Prostate gland (tissue), 2 donors: ENCODE results near the gene AMPH. TPM values are rescaled to one million over a fixed set of nuclear protein-coding genes. Genes with fewer than 3 reads are reported as not detected.

ENCODE experiments used
- DNase-seq: peaks from one replicate; pipeline ENCODE4 v3.0.0-alpha.2; 2019; ENCODE audit warnings: low spot score
- H3K27ac ChIP-seq, 2 donors: fragments of 200-600 bp; sonication (generic); 2 replicates each; pipeline ENCODE4 v1.5.1; 2017 to 2019
- H3K27me3 ChIP-seq: fragments of 200-600 bp; sonication (generic); replicated peaks from 2 replicates; pipeline ENCODE4 v1.5.1; 2019; ENCODE audit not compliant: insufficient read depth
- H3K36me3 ChIP-seq, 2 donors: fragments of 200-600 bp; sonication (generic); 1 replicate in 1 of 2; 2 replicates in 1 of 2; pipeline versions ENCODE4 v1.5.1 to v1.8.1; 2017 to 2019
- H3K4me1 ChIP-seq: fragments of 200-600 bp; sonication (generic); replicated peaks from 2 replicates; pipeline ENCODE4 v1.5.1; 2019
- H3K4me3 ChIP-seq, 2 donors: fragments of 200-600 bp; sonication (generic); 2 replicates each; pipeline ENCODE4 v1.5.1; 2017 to 2019
- H3K9me3 ChIP-seq: fragments of 200-600 bp; sonication (generic); 2 replicates; pipeline ENCODE4 v1.5.1; 2017
- POLR2A ChIP-seq: fragments of 450-650 bp; IDR thresholded peaks from one replicate; pipeline ENCODE4 v1.6.1; 2016; ENCODE audit warnings: antibody characterized with exemption, mild to moderate bottlenecking
- POLR2AphosphoS5 ChIP-seq: sonication (generic); formaldehyde crosslinking; IDR thresholded peaks from one replicate; pipeline ENCODE4 v1.6.1; 2017; ENCODE audit warnings: antibody characterized with exemption
- WGBS: methylation state at CpG from one replicate; pipeline ENCODE4 v1.1.5; 2018; 5-methylcytosine and 5-hydroxymethylcytosine counted together
- intact Hi-C: fragments of 100-400 bp; cut with DNase I; formaldehyde crosslinking; loops from one replicate; pipeline ENCODE4 v1.14.2; 2022
- total RNA-seq, 2 donors: library from RNA; depleted of rRNA; stranded (reverse); fragments of >200 nt; gene quantifications; one replicate each; pipeline ENCODE4 v1.1.0, GENCODE V29; 2016
- TF ChIP-seq, protein P1 (sequence below), 4 experiments: fragments of 200-600 bp in 2 of 4; fragments of 450-650 bp in 2 of 4; sonication (generic) in 2 of 4; IDR thresholded peaks; 1 replicate in 3 of 4; 2 replicates in 1 of 4; pipeline ENCODE4 v1.5.1; 2016 to 2019; ENCODE audit warnings: antibody characterized with exemption in 4 of 4, mild to moderate bottlenecking in 2 of 4, moderate library complexity in 2 of 4

Gene AMPH
- total RNA-seq, 2 donors from 2014 or later, result 5.9 TPM; not detected in 1

DNA sequence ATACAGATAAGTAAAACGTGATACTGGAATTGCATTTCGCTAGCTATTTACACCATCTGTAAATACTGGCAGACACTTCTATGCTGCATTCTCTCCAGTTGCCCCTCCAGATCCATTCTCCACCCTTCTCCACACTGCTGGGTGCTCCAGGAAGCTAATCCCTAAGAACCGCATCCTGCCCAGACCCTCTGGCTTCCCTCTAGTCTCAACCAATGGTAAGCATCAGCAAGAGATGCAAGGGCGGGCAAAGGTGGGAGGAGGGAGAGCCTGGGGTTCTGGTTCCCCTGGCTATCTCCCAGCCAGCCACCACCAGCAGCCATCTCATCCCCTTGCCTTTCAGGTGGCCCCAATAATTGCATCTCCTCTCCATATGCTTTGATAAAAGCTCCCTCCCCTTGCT lies 84.4 kb downstream of the AMPH start:
- no peaks in the 10 kb centered on the region for H3K9me3 ChIP-seq
- no peaks in the 10 kb centered on the region for H3K27me3 ChIP-seq
- no peak overlapping the region for H3K4me3 ChIP-seq
- no peak for DNase-seq
- TF ChIP-seq POLR2A, result no peak
- TF ChIP-seq, protein P1, sequence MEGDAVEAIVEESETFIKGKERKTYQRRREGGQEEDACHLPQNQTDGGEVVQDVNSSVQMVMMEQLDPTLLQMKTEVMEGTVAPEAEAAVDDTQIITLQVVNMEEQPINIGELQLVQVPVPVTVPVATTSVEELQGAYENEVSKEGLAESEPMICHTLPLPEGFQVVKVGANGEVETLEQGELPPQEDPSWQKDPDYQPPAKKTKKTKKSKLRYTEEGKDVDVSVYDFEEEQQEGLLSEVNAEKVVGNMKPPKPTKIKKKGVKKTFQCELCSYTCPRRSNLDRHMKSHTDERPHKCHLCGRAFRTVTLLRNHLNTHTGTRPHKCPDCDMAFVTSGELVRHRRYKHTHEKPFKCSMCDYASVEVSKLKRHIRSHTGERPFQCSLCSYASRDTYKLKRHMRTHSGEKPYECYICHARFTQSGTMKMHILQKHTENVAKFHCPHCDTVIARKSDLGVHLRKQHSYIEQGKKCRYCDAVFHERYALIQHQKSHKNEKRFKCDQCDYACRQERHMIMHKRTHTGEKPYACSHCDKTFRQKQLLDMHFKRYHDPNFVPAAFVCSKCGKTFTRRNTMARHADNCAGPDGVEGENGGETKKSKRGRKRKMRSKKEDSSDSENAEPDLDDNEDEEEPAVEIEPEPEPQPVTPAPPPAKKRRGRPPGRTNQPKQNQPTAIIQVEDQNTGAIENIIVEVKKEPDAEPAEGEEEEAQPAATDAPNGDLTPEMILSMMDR (IDR thresholded peaks at IDR 0.05), result no peak
- no peak for TF ChIP-seq POLR2AphosphoS5
- 80% methylated on average over 4 of the region's 4 CpGs for WGBS
- H3K4me1 ChIP-seq, result no peaks in the 10 kb centered on the region
- intact Hi-C loops, result no loop called here
- H3K36me3 ChIP-seq, result no peaks in the 10 kb centered on the region
- no peak overlapping the region for H3K27ac ChIP-seq

DNA sequence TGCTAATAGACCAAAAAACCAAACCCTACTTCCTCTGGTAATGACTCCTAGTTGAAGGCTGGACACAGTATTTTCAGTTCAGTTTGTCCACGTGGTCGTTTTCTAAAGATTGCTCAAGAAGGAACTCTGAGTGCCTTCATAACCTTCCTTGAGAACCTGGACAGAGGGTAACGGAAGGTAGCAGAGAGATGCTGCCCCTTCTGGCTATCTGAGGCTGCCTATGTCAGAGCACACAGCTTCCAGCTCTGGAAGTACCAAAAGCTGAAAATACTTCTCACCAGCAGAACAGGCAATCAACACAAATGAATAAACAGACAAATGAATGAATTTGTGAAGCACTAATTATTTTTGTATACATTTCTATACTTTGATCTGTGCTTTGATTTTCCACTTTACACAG lies 85.2 kb downstream of the AMPH start:
- Histone ChIP-seq H3K4me3 (no peak overlapping the region), H3K9me3 (no peaks in the 10 kb centered on the region), H3K27ac (no peak overlapping the region), H3K27me3 (no peaks in the 10 kb centered on the region), H3K36me3 (no peaks in the 10 kb centered on the region), H3K4me1 (no peaks in the 10 kb centered on the region)
- TF ChIP-seq POLR2A, result no peak
- no peak for TF ChIP-seq POLR2AphosphoS5
- TF ChIP-seq, protein P1 (IDR thresholded peaks at IDR 0.05), result no peak
- no peak for DNase-seq
- intact Hi-C loops, result no loop called here
- 67% methylated on average over 3 of the region's 3 CpGs for WGBS

DNA sequence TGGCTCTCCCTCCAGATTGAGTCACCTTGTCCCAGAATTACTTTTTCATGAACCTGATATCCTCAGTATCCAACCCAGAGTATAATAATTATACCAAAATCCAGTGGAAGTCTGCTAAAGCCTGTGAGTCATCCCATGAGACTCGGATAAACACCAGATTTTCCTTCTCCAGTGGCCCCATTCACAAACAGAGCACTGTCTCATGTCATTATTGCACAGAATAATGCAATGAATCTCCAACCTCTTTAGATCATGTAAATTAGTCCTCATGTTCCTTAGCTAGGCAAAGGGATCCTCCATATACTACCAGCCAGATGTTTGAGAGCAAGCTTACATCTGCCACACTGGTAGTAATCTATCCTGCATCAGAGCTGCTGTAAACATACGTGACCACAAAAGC lies 89.0 kb downstream of the AMPH start:
- Histone ChIP-seq H3K4me3 (no peak overlapping the region), H3K27me3 (no peaks in the 10 kb centered on the region), H3K4me1 (no peaks in the 10 kb centered on the region), H3K9me3 (no peaks in the 10 kb centered on the region), H3K36me3 (no peaks in the 10 kb centered on the region), H3K27ac (no peak overlapping the region)
- intact Hi-C loops, result no loop called here
- TF ChIP-seq POLR2A (no peak), POLR2AphosphoS5 (no peak)
- TF ChIP-seq, protein P1 (IDR thresholded peaks at IDR 0.05), result no peak
- WGBS, result 78% methylated on average over 2 of the region's 2 CpGs
- no peak for DNase-seq

DNA sequence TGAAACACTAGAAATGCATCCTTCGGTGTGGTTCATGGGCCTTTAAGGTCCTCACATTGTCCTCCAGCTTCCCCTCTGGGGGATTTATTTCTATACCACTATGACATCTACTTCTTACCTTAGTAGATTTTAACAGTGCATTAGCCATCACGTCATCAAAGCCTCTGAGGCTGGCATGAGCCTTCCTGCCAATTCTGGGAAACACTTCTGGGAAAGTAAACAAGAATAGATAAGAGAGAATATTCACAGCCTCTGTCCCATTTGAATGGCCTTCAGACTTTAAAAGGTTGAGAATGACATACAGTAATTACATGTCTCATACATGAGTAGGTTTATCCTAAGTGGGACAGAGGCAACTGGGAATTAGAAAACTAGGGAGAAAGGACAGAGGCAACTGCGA lies 89.7 kb downstream of the AMPH start:
- WGBS, result 68% methylated on average over 3 of the region's 3 CpGs
- TF ChIP-seq, protein P1 (IDR thresholded peaks at IDR 0.05), result no peak
- no peak for TF ChIP-seq POLR2AphosphoS5
- no peak for TF ChIP-seq POLR2A
- no peak for DNase-seq
- intact Hi-C loops, result no loop called here
- no peaks in the 10 kb centered on the region for H3K4me1 ChIP-seq
- no peaks in the 10 kb centered on the region for H3K36me3 ChIP-seq
- no peaks in the 10 kb centered on the region for H3K9me3 ChIP-seq
- H3K4me3 ChIP-seq, result no peak overlapping the region
- no peak overlapping the region for H3K27ac ChIP-seq
- no peaks in the 10 kb centered on the region for H3K27me3 ChIP-seq

DNA sequence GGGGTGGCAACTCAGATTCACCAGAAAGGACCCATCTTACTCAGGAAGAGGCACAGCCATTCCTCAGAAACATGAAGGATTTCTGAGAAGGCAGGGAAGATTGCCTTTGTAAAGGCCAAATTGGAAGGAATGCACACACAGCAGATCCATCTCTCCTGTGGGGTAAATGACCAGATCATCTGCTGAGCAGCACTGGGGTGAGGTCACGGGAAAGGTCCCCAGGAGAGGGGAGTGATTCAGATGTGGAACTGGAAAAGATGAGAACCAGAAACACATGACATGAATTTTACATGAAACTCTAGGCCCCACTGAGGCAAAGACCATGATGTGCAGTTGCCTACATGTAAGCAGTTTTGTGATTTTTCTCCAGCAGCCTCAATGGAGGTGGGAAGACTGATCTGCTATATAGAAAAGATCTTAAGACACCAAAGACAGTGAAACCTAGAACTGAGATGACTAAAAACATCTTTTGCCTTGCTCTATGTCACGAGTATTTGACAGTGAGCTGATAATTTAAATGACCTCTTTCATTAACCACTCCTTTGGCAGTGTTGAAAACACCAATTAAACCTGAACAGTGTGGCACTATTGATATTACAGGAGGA lies 91.6 kb downstream of the AMPH start:
- H3K27ac ChIP-seq, result no peak overlapping the region
- H3K4me1 ChIP-seq, result no peaks in the 10 kb centered on the region
- no peaks in the 10 kb centered on the region for H3K9me3 ChIP-seq
- no peak overlapping the region for H3K4me3 ChIP-seq
- no peak for TF ChIP-seq POLR2AphosphoS5
- TF ChIP-seq, protein P1 (IDR thresholded peaks at IDR 0.05), result no peak
- no peak for TF ChIP-seq POLR2A
- H3K27me3 ChIP-seq, result no peaks in the 10 kb centered on the region
- no peak for DNase-seq
- no peaks in the 10 kb centered on the region for H3K36me3 ChIP-seq
- intact Hi-C loops, result no loop called here
- 90% methylated on average over 2 of the region's 2 CpGs for WGBS
